LHCN-M2 (cell line): ENCODE data around the gene REG3G. TPM values are rescaled to one million over a fixed set of nuclear protein-coding genes. Genes with fewer than 3 reads are reported as not detected.

Source experiments
- DNase-seq: peaks from one replicate; pipeline ENCODE4 v3.0.0-alpha.2; 2012; ENCODE audit warnings: low read depth
- polyA plus RNA-seq: library from polyadenylated mRNA; unstranded; fragments of >200 nt; gene quantifications from one replicate; pipeline ENCODE4 v1.2.1, GENCODE V29; 2012; ENCODE audit warnings: missing spikeins
- total RNA-seq: library from RNA; depleted of rRNA; stranded (reverse); fragments of >200 nt; gene quantifications from 2 replicates; pipeline ENCODE4 v1.2.3, GENCODE V29; 2014; rRNA removed

The REG3G gene
- total RNA-seq, result not detected in 2 replicates
- polyA plus RNA-seq, result not detected

DNA sequence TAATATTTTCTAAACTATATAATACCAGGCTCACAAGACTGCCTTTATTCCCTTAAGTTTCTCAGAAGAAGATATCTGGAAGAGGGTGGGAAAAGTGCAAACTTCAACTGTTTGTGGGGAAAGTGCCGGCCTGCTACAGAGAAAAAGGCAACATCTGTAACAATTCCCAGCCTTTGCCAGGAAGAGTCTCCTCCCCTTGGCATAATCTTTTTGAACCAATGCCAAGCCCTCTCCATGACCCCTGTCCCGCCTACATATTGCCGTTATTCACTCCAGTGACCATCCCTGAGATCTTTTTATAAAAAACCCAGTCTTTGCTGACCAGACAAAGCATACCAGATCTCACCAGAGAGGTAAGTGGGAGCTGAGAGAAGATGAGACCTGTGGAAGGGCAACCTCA, at the start of gene REG3G:
Gene REG3G, plus strand, starts transcription at position 282 of the 400 bp plus-strand sequence. CDS start 392 bp downstream, outside the sequence.
- no peak for DNase-seq

DNA sequence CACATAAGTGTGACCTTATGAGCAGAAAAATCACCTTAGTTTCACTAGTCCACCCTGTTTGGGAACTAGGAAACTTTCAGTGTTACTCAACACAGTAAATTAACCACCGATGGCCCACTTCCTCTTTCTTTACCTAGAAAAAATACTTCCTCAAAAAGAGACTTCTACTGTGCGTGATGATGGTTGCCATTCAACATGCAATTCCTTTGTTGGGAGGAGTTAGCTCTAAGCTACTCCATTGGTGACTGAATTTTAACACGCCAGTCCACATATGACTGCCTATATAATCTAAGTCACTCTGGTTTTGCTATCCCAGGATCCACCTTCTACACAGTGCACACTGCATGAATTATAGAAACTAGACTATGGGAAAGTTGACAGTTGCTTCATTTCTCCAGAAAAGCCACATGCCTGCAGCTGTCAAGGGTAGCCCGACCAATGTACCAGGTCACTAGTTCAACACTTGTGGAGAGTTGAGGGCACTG, 47.8 kb upstream of the REG3G start:
- no peak for DNase-seq

DNA sequence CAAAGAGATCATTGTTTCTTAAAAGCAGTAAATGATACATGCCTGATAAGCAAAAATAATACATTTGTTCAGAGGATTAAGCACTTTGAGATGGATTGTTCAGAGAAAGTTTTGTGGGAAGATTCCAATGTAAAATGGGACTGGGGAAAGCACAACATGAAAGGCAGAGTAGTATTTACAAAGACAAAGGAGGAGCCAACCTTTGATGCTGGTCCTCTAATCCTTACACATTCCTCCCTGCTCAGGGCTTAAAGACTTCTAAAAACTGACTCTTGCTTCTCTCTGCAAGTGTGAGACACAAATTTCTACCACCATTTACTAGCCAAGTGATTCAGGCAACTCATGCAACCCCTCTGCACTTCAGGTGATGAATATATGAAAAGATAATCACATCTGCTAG, 47.2 kb upstream of the REG3G start:
- no peak for DNase-seq

DNA sequence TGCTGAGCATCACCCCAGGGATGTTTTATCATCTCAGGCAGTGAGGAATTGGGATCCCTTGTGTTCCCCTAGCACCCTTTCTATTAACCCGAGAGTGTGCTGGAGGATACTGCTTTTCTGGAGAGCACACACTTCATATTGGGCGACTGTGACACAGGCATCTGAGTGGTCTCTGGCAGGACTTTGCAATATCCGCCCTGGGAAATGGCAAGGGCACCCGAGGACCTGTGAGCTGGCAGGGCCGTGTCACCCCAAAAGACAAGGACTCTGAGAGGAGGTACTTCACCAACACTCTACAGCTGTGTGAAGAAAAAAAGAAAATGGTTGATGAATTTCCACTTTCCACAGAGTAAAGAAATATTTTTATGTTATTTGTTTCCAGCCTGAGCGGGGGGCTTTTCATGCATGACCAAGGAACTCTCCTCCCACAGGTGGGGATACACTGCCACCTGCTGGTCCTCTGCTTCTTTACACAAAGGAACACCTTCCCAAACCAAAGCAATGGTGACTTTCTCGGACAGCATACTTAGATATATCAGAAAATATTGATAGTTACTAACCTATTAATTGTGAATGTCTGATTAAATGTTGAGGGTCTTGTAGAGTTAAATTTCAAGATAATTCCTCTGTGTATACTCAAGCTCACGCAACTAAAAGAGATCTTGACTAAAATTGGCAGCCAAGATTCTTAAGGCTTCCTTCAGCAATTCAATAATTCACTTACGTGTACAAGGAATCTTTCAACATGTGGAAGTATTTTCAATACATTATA, 45.9 kb upstream of the REG3G start:
- DNase-seq, result no peak

DNA sequence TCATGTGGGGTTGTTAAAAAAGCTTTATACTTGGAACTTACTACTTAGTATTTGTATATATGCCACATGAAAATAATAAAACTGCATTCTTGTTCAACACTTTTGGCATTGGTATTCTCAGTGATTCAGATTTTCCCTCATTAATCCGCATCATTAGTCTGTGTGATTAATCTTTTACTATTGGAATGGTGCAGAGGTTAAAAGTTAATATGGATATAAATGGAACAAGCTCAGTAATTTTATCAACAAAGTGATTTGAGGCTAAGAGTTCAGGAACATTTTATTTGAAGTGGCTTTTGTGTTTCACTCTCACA, 45.4 kb upstream of the REG3G start:
- DNase-seq, result no peak

DNA sequence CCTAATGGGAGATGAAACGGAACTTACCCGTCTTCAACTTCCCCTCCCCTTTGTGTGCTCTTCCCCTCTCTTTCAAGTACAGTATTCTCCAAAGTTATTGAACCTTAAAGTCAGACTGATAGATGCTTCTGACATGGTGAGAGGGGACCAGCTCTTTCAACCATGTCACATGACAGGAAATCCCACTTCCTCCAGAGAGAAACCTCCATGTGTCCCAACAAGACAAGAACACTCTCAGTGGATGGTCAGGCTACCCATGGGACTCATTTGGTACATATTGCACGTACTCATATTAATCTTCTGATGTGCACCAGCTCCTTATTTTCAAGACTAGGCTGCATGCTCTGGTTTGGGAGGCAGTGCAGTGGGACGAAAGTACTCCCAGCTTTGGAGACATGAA, 44.6 kb upstream of the REG3G start:
- DNase-seq, result no peak

DNA sequence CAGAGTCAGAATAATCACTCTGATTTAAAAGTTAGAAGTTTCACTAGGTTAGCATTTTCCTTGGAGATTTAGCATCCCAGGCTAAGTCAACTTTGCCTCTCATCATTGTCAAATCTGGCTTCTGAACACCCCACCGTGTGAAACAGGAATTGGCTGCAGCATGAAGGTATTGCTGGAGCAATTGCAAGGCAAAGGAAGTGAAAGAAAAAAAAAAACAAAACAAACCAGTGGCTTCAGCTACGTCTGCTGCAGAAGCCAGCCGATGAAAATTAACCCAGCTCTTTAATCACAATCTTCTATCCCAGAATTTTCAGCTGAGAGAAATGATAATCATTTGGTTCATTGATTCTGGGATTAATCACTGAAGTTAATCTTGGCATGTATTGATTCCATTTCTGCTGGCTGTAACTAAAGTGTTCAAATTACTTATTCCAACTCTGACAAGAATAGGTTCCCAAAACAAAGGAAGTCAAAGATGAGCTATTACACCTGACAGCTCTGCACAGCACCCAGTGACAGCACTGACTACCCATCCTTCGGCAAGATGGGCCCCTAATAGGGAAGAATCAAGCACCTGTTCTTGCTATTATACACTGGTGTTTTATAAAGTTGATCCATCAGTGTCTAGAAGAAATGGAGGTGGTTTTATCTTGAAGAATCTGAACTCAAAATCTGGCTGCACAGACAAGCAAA, 42.7 kb upstream of the REG3G start:
- DNase-seq, result no peak

DNA sequence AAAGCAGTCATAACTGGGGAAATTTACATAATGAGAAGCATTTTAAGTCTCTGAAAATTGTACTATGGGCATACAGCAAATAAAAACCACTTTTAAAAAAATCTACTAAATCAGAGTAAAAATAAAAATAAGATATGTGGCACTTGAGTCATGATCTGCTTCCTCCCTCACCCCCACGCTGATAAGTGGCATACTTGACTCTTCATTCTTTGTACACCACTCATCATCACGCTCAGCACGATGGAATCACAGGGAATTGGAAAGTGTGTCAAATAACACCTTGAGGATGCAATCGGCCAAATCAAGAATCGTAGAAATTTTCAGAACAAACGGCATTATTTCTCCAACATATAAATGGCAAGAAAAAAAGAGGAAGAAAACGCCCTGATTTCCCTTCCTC, 41.1 kb upstream of the REG3G start:
- no peak for DNase-seq

DNA sequence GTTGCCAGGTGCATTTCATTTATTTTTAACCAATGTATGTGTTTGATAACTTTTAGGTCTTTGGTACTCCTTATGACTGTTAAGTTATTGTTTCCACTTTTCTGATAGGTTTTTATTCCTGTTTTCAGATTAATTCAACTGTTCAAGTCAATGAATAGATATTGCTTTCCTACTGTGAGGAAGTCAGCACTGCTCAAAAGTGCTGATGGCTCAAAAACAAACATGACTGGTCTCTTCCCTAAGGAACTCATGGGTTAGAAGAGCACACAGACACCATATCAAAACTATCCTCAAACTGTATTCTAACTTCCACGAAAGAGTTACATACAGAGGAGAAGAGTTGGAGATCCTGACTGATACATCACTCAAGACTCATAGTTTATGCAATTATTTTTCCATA, 39.9 kb upstream of the REG3G start:
- DNase-seq, result no peak

DNA sequence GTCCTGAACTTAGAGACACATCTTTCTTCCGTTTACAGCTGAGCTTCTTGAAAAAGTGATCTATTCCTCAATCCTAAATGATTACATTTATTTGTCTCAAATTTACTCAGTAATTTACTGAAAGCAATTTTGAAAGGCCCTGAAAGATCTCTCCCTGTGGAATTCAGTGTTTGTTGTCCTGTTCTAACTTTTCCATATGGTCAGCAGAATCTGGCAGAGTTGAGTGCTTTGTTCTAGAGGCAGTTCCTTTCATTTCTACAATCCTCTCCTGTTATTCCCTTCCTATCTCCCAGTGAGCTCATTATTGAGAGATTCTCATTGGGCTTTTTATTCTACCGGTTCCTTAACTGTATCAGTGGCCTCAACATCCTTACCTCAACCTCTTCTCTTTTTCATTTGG, 36.5 kb upstream of the REG3G start:
- DNase-seq, result no peak

DNA sequence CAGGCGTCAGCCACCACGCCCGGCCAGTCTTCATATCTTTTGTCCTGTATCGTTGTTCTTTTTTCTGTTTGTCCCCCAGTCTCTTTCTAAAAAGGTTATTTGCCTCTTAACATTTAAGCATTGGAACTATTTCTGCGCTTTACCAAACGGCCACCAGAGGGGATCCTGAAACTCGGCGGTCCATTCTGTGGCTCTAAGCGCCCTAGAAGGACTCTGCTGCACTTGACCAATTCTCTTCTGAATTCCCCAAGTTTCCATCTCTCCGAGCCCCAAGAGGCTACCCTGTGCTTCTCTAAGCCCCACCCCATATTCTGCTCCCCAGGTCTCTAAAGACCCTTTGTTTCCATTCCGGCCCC, 33.1 kb upstream of the REG3G start:
- no peak for DNase-seq

DNA sequence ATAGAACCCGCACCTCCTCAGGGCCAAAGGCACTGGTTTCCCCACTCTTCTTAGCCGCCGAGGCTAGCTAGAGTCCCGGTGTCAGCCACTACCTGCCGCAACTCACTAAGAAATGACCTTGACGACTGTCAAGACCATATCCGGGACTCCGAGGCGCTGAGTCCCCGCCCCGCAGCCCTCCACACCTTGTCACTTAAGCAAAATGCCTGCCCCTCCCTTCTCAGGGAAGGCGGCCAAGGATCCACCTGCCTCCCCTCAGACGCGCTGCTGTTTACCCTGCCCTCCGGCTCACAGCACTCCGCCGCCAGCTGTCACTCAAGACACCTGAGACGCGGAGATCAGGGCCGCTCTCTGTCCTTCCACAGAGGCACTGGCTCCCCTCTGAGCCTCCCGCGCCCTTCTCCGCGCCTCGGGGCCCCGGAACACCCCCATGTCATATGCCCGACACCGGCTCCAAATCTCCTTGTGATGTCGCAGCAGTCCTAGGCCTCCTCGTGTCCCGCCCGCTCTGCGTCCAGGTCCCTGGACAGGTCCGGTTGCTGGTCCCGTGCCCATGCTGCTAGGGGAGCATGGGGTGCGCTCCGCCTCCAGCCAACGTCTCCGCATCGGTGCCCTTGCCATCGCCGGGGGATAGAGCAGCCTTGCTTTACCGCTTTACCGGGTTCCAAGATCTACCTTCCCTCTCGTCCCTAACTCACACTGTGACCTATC, 32.5 kb upstream of the REG3G start:
- DNase-seq, result no peak

DNA sequence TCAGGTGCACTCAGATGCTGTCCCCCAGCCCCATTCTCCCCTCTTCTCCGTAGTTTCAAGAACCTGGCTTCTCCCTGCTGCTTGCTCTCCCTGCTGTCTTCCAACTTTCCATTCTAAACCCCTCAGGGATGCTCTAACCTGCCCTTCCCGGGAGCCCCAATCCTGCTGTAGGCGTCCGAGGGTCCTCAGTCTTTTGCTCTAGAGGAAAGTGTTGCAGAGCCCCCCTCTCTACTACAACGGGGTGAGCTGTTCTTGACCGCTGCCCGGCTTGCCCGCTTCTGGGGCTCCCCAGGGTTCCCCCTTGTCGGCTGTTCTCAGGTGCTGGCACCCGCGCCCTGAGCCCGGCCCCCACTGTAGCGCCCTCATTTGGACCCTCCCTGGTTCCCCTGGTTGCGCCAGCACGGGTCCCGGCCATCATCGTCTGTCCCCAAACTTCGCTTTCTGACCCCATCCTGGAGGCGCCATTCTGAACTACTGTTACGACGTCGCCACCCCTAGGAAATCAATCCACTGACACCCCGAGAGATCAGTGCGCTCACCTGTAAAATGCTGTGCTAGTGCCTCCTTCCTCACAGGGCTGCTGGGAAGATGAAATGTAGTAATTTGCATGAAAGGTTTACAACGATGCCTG, 31.9 kb upstream of the REG3G start:
- DNase-seq, result no peak

DNA sequence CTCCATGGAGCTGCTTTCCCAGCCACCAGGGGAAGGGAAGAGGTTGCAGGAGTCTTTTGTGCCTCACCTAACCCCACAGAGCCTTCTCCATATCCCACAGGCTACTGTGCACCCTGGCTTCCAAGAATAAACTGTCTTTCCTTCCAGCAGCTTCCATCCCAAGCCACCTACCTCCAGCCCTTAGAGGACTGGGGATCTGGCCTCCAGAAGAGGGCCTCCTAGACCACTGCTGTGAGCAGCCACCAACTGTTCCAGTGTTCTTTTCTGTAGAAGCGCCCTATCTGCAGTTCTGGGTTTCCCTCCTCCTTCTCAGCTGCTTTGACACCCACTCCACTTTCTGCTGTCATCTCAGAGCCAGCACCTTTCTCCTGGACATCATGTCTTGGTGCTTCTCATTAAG, 30.7 kb upstream of the REG3G start:
- no peak for DNase-seq

DNA sequence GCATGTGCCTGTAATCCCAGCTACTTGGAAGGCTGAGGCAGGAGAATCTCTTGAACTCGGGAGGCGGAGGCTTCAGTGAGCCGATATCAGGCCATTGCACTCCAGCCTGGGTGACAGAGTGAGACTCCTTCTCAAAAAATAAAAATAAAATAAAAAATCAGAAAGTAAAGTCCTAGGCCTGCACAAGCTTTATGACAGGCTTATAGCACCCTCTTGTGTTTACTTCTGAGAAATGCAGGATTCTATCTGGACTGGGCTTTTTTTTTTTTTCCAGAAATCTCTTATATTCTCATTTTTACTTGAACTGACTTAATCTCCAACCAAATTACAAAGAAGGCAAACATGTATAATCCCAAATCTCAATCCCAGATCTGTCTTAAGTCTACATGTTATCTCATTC, 26.1 kb upstream of the REG3G start:
- DNase-seq, result no peak

DNA sequence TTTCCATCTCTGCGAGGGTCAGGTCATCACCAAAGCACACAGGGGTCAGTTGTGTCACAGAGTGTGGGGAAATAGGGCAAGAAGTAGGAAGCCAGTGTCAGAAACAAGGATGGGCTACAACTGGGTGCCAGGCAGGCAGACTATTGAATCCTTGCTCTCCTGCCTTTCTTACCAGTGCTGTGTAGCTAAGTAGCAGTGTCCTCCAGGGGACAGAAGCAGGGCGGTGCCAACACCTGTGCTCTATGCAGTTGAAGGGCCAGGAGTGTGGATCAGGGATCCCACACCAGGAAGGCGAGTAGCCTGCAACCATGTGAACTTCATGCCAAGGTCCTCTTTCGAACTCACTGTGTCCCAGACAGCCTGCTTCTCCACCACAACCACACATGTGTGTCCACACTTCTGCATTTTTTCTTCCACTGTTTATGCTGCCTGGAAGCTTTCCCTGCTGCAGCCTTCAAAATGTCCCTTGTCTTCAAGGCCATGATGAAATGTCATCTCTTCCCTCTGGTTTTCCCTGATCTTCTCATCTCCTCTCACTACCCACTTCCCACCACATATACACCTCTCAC, 25.4 kb upstream of the REG3G start:
- DNase-seq, result no peak

DNA sequence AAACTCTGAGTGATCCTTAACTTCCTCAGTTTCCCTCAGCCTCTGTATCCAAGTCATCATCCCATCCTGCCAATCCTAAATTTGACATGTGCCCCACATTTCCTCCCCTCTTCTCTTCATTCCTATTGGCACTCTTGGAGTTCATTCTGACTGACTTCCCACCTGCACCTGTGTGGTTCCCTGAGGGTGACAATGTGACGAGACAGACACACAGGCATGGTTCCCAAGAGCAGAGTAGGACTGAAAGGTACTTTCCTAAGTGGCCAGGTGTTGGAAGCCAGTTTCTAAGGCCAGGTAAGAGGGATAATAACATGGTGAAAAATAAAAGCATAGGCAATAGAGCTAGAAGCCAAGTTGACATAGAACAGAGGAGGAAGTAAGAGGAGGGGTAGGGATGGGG, 24.2 kb upstream of the REG3G start:
- no peak for DNase-seq

DNA sequence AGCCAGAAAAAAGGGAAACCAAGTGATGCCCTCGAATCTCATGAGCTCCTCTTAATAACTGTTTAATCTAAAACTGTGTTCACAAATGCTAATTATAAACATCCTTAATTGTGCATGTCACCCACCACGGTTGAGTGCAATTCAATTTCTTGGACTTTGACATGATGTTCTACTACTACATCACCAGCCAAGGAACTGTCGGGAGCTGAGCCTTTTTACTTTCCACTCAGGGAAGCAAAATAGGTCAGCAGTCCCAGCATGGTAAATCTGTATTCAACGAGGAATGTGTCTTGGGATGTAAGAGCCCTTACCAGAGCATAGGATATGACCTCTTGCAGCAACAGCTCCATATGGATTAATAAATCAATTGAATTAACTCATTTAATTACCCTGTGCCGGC, 20.8 kb upstream of the REG3G start:
- DNase-seq, result no peak

DNA sequence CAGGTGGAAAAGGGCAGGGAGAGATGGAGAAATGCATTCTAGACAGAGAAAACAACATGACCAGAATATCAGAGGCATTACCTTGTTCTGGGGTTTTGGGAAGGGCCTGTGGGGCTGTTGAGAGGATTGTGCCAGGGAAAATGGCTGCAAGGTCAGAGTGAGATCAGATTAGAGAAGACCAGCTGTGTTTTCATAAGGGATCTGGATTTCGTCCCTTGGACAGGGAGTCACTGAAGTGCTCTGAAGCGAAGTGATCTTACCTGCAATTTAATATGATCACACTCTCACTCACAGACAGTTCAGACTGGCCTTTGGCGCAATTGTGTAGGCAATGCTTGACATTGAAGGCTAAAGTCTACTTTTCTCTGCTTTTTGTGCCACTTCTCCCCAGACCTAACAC, 20.3 kb upstream of the REG3G start:
- no peak for DNase-seq

DNA sequence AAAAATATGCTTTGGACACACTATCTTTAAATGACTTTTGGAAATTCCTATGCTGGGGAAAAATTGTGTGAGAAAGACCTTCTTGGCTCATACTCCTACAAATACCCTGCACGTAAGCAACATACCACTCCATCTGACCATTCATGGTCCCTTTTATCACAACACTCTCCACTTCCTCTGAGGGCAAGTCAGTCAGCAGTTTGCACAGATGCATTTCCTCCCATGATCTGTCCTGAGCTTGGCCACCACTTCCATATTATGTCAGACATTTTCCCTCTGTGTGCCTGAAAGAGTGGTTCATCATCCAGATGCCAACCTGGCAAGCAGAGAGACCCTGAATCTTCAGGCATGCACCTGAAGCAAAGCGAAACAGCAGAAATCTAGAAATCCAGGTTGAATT, 16.1 kb upstream of the REG3G start:
- no peak for DNase-seq

DNA sequence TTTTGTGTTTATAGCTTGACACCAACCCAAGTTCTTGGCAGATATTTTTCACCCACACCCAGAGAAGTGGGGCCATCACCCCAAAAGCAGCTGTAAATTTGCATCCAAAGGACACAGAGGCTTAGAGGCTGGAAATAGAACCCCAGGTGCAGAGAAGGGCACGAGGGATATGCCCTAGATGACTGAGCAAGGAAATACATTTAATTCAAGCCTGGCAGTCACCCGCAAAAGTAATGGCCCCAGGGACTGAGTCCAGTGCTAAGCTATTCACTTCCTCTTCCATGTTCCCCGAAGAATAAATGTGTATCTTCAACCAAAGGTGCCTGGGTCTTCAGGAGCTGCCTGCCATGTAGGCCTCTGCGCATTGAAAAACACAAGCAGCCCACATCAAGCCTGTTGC, 14.0 kb upstream of the REG3G start:
- no peak for DNase-seq

DNA sequence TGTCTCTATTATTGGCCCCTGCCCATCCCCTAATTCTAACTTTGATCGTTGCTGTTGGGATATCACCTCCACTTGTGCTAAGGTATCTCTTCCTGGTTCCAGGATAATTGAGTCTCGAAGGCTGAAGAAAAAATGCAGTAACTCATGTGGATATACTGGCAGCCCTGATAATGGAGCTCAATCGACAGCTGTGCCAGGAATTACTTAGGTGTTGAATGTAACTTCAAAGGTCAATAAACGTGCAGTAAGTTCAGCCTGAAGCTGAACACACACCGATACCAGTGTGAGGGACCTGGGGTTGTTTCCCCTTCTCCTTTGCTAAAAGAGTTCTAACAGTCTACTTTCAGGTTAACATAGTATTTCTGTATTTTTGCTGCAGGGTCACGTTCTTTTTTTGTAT, 11.9 kb upstream of the REG3G start:
- DNase-seq, result no peak
